B cell (primary cell): ENCODE data around the gene HCST. TPM values are rescaled to one million over a fixed set of nuclear protein-coding genes. Genes with fewer than 3 reads are reported as not detected.

Source experiments
- ATAC-seq: fragments of 200-7000 bp; cut with Tn5 transposase; one replicate; pipeline ENCODE4 v1.10.0; 2021; ENCODE audit warnings: low read depth, mild to moderate bottlenecking, moderate number of reproducible peaks, moderate library complexity
- CTCF ChIA-PET: fragments of 350-600 bp; sonication (Branson Sonifier 250); formaldehyde crosslinking; loops from one replicate; lab custom pipeline; 2021; ENCODE audit warnings: antibody characterized with exemption, inconsistent platforms; lab: Charles Lee
- POLR2A ChIA-PET: fragments of 350-600 bp; sonication (Branson Sonifier 250); formaldehyde crosslinking; loops from one replicate; lab custom pipeline; 2021; ENCODE audit warnings: antibody characterized with exemption; lab: Charles Lee
- DNase-seq: peaks from one replicate; pipeline ENCODE4 v3.0.0; 2013
- H2AFZ ChIP-seq: 2 replicates; pipeline ENCODE4 v1.6.1; 2012; ENCODE audit warnings: mild to moderate bottlenecking, low read depth, low read length; ENCODE audit not compliant: insufficient read depth, poor library complexity, severe bottlenecking
- H3K27ac ChIP-seq, 2 donors: 1 replicate in 1 of 2; 2 replicates in 1 of 2; pipeline ENCODE4 v1.5.1; 2012 to 2013; ENCODE audit warnings: low read length in 2 of 2, mild to moderate bottlenecking in 2 of 2, moderate library complexity in 1 of 2
- H3K27me3 ChIP-seq, 4 experiments: fragments of 200-600 bp in 1 of 4; sonication (generic) in 1 of 4; replicated peaks in 1 of 4; 1 replicate in 2 of 4; 2 replicates in 2 of 4; pipeline versions ENCODE4 v1.6.1 to v1.7.0; 2013 to 2016; ENCODE audit warnings: low read length in 3 of 4, mild to moderate bottlenecking in 2 of 4, mixed read lengths in 1 of 4, moderate library complexity in 1 of 4; ENCODE audit not compliant: insufficient read depth in 4 of 4, control insufficient read depth in 3 of 4; ENCODE audit errors: control extremely low read depth in 1 of 4
- H3K36me3 ChIP-seq, 2 experiments: replicated peaks in 1 of 2; 1 replicate in 1 of 2; 2 replicates in 1 of 2; pipeline versions ENCODE4 v1.6.1 to v1.7.1; 2013; ENCODE audit warnings: low read length in 1 of 2; ENCODE audit not compliant: insufficient read depth in 2 of 2, control insufficient read depth in 1 of 2; ENCODE audit errors: control extremely low read depth in 1 of 2, extremely low read depth in 1 of 2
- H3K4me1 ChIP-seq, 2 donors: fragments of 200-600 bp in 1 of 2; sonication (generic) in 1 of 2; 1 replicate in 1 of 2; 2 replicates in 1 of 2; pipeline versions ENCODE4 v1.5.1 to v1.6.1; 2013 to 2017; ENCODE audit warnings: low read length in 2 of 2; ENCODE audit not compliant: control insufficient read depth in 2 of 2, insufficient read depth in 2 of 2
- H3K4me2 ChIP-seq: replicated peaks from 2 replicates; pipeline ENCODE3; 2012; ENCODE audit warnings: mild to moderate bottlenecking, low read depth, low read length; ENCODE audit not compliant: poor library complexity, severe bottlenecking
- H3K4me3 ChIP-seq, 5 experiments: fragments of 200-600 bp in 1 of 5; sonication (generic) in 1 of 5; 1 replicate in 3 of 5; 2 replicates in 2 of 5; pipeline versions ENCODE4 v1.5.1 to v1.7.0; 2011 to 2016; ENCODE audit warnings: low read length in 4 of 5, mild to moderate bottlenecking in 4 of 5, low read depth in 2 of 5, control low read depth in 1 of 5, moderate library complexity in 1 of 5; ENCODE audit not compliant: insufficient read depth in 1 of 5; ENCODE audit errors: control extremely low read depth in 1 of 5, extremely low read depth in 1 of 5
- H3K79me2 ChIP-seq: fragments of 200-600 bp; sonication (generic); one replicate; pipeline ENCODE4 v1.6.0; 2016; ENCODE audit warnings: low read length; ENCODE audit not compliant: control insufficient read depth, insufficient read depth
- H3K9ac ChIP-seq: fragments of 200-600 bp; sonication (generic); 2 replicates; pipeline ENCODE4 v1.6.1; 2017; ENCODE audit warnings: mild to moderate bottlenecking, low read length, moderate library complexity
- H3K9me3 ChIP-seq, 3 donors: one replicate each; pipeline versions ENCODE4 v1.6.1 to v1.7.1; 2013; ENCODE audit warnings: low read length in 2 of 3; ENCODE audit not compliant: control insufficient read depth in 2 of 3, insufficient read depth in 1 of 3; ENCODE audit errors: control extremely low read depth in 1 of 3
- H4K20me1 ChIP-seq: 2 replicates; pipeline ENCODE4 v1.6.0; 2012; ENCODE audit warnings: mild to moderate bottlenecking, low read length; ENCODE audit not compliant: insufficient read depth, control insufficient read depth, poor library complexity, severe bottlenecking
- H3K27ac Mint-ChIP-seq: one replicate; pipeline ENCODE4 v1.8.0; 2021; ENCODE audit warnings: mixed read lengths
- H3K27me3 Mint-ChIP-seq: one replicate; pipeline ENCODE4 v1.8.0; 2021; ENCODE audit warnings: mixed read lengths
- H3K4me1 Mint-ChIP-seq: one replicate; pipeline ENCODE4 v1.8.0; 2021; ENCODE audit warnings: mixed read lengths
- H3K4me3 Mint-ChIP-seq: one replicate; pipeline ENCODE4 v1.8.0; 2021; ENCODE audit warnings: mixed read lengths
- H3K9me3 Mint-ChIP-seq: one replicate; pipeline ENCODE4 v1.8.0; 2022; ENCODE audit warnings: mixed read lengths; ENCODE audit not compliant: insufficient read depth
- CTCF ChIP-seq: fragments of 200-600 bp; IDR thresholded peaks from one replicate; pipeline ENCODE4 v1.8.0; 2022; ENCODE audit warnings: antibody characterized with exemption, mild to moderate bottlenecking
- EZH2 ChIP-seq: IDR thresholded peaks from 2 replicates; pipeline ENCODE4 v1.6.1; 2012; ENCODE audit warnings: borderline replicate concordance, low read depth, mild to moderate bottlenecking, moderate library complexity, low read length; ENCODE audit not compliant: insufficient read depth, poor library complexity, severe bottlenecking
- WGBS: methylation state at CpG from one replicate; pipeline ENCODE4 v1.1.5; 2013; ENCODE audit warnings: missing lambda C conversion rate; ENCODE audit not compliant: insufficient coverage; 5-methylcytosine and 5-hydroxymethylcytosine counted together
- intact Hi-C: fragments of 100-400 bp; cut with micrococcal nuclease; formaldehyde crosslinking; loops from one replicate; pipeline ENCODE4 v1.10.0; 2022
- polyA plus RNA-seq: library from polyadenylated mRNA; depleted of rRNA; stranded (reverse); fragments of >200 nt; gene quantifications from 2 replicates; pipeline ENCODE4 v1.2.3, GENCODE V29; 2012
- total RNA-seq, 2 donors: library from RNA; stranded (reverse); fragments of 120-200 nt in 1 of 2; gene quantifications; 1 replicate in 1 of 2; 2 replicates in 1 of 2; pipeline versions ENCODE4 v1.2.3 to v1.2.4, GENCODE V29; 2013 to 2022

Gene HCST
- total and polyA plus RNA-seq, 2 donors (not counting 1 experiment from before 2014, with no cell fraction given), result 4.8 to 40.6 TPM

GRCh38 chr19:35901055-35901644, 1.2 kb upstream of the HCST start:
- Histone ChIP-seq H3K27ac (peak overlapping the region; percentile 100), H3K4me3 (peak overlapping the region; percentile 30 to 100 (median 91)), H2AFZ (no peak overlapping the region), H3K36me3 (peaks cover 8 to 28% of the 10 kb centered on the region in 2 experiments), H3K4me2 (peak overlapping the region; percentile 79), H3K79me2 (peaks cover 33% of the 10 kb centered on the region), H3K9ac (peak overlapping the region; percentile 100), H4K20me1 (peaks cover 34% of the 10 kb centered on the region), H3K4me1 (peaks cover 58 to 74% of the 10 kb centered on the region in 2 donors), H3K9me3 (peaks cover 0 to 3% (median 0%) of the 10 kb centered on the region in 3 donors), H3K27me3 (no peaks in the 10 kb centered on the region)
- 88% methylated on average over 1 of the region's 2 CpGs for WGBS
- peak overlapping the region; percentile 94 for H3K4me3 Mint-ChIP-seq
- no peak for DNase-seq
- no peak for ATAC-seq
- TF ChIP-seq EZH2 (no peak), CTCF (no peak)
- no peaks in the 10 kb centered on the region for H3K9me3 Mint-ChIP-seq
- H3K27ac Mint-ChIP-seq, result peak overlapping the region; percentile 99
- intact Hi-C loops, result loop anchor here (10.0 kb wide), 1 partner anchor 186 kb away; the partner anchor contains the start of gene KMT2B
- POLR2A ChIA-PET, result interaction anchor here (0.7 to 2.4 kb wide), 5 partner anchors 8 to 160 kb away, joined by 5 to 34 read pairs (median 10); partner anchors contain the start of genes PSENEN, TYROBP and U2AF1L4
- CTCF ChIA-PET, result interaction anchor here (0.8 to 2.3 kb wide), 4 partner anchors 8 to 48 kb away, joined by 3 to 11 read pairs (median 7); no protein-coding TSS in a partner anchor
- peaks cover 63% of the 10 kb centered on the region for H3K4me1 Mint-ChIP-seq
- no peaks in the 10 kb centered on the region for H3K27me3 Mint-ChIP-seq
